CD1c-positive myeloid dendritic cell (primary cell): ENCODE results near the gene MALSU1.
A peak's percentile ranks its signal among the peaks of the same experiment; 100 is the strongest.

Experiments used
- DNase-seq: peaks from one replicate; pipeline ENCODE4 v3.0.0-alpha.2; 2016; ENCODE audit errors: extremely low spot score

MALSU1 gene

GRCh38 chr7:23298885-23299769, at the start of gene MALSU1:
MALSU1 (plus strand) TSS chr7:23299339; CDS start chr7:23299353, 14 bp downstream.
- peak; percentile 100 for DNase-seq

DNA sequence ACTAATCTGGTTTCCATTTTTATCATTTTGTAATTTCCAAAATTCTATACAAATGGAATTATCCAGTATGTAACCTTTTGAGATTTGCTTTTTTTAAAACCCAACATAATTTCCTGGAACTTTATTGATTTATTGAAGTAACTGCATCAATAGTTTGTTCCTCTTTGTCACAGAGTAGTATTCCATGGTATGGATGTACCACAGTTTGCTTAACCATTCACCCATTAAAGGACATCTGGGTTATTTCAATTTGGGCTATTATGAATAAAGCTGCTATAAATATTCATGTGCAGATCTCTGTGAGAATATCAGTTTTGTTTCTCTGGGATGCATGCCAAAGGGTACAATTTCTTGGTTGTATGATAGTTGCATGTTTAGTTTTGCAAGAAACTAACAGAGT, 49.7 kb upstream of the MALSU1 start:
- DNase-seq, result no peak

- DNase-seq, result no peak
These were observed 45.0 kb upstream of the MALSU1 start for GRCh38 chr7:23254051-23254681.

- DNase-seq, result no peak
These were observed 42.4 kb upstream of the MALSU1 start for GRCh38 chr7:23256731-23257130.

GRCh38 chr7:23260371-23260770, 38.8 kb upstream of the MALSU1 start:
- no peak for DNase-seq

DNA sequence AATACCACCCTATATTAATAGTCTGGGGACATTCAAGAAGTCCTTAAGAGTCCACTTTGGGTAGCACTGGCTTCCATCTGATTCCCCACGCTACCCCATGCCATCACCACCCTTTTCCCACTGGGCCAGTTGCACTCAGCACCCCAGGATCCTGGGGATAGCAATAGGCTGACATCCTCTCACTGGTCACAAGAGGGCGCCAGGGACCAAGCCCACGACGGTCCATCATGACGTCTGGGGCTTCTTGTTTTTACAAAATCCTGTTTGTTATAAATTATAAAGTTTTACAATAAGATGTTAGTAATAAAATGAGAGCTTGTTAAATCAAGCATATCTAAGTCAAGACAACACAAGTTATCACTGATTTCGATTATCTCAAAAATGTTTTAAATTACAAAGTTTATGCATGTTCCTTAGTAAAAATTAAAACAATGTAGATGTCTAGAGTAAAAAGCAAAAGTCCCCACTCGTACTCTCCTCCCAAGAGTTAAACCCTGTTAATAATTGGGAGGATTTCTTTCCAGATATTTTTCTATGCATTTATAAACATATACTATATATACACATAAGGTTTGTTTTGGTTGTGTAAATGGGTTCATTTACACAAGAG, 37.2 kb upstream of the MALSU1 start:
- peak; percentile 71 for DNase-seq

GRCh38 chr7:23264916-23265458, 34.2 kb upstream of the MALSU1 start:
- DNase-seq, result no peak

DNA sequence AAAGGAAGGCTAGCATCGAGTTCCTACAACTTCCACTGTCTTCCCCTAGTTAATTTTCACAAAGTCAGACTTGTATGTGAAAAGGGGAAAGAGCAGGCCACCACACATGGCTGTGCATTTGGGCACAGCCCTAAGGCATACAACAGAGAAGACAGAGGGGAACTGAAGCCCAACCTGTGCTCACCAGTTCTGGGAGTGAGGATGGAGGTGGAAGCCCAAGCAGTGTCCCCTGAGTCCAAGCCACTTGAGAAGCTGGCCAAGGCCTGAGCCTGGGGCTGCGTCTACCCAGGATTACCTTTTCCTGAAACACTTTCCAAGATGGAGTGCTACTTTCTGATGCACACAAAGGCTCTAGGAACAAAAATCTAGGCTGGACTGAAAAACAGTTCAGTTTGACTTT, 32.2 kb upstream of the MALSU1 start:
- DNase-seq, result no peak

- no peak for DNase-seq
These were observed 31.8 kb upstream of the MALSU1 start for GRCh38 chr7:23267357-23267756.

GRCh38 chr7:23268167-23268566, 31.0 kb upstream of the MALSU1 start:
- no peak for DNase-seq

- DNase-seq, result no peak
These were observed 30.4 kb upstream of the MALSU1 start for GRCh38 chr7:23268746-23269145.

DNA sequence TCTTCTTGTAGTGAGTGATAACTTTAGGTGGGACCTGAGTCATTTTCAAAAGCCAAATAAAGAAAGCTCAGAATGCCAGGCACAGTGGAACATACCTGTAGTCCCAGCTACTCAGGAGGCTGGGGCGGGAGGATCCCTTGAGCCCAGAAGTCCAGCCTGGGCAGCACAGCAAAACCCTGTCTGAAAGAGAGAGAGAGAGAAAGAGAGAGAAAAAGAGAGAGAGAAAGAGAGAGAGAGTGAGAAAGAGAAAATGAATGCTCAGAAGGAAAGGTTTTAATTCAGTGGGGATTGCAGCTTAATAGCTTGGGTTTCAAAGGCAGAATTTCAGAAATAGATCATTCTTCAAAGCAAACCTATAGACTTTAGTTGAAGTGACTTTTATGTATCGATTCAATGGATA, 26.9 kb upstream of the MALSU1 start:
- DNase-seq, result no peak

DNA sequence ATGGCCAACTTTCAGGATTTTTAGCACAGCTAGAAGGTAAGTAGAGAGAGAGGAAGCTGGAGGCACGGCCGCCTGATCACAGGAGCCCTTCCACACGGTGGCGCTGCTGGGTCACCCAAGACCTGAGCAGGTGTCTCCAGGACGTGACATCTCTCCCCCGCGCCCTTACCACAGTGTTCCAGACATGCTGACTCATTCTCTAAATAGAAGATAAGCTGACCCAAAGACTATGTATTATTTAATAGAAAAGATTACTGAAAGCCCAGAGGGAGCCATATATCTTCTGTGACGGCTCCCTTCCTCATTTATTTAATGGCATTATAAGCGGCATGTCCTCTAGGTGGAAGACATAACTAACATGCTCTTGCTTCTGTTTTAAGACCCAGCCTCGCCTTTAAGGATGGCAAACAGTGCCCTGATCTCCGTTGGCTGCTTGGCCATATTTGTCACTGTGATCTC, 26.0 kb upstream of the MALSU1 start:
- DNase-seq, result peak; percentile 77

DNA sequence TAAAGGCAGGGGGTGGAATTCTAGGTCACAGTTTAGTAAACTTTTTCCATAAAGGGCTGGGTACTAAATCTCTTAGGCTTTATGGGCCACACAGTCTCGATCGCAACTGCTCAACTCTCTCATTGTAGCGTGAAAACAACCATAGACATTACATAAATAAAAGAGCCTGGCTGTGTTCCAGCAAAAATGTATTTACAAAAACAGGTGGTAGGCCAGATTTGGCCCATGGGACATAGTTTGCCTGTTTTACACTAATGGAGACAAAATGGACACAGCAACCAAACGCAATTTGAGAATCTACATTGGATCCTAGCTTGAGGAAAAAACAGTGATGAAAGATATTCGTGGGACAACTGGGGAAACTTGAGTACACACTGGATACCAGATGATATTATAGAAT, 23.2 kb upstream of the MALSU1 start:
- no peak for DNase-seq

- DNase-seq, result no peak
These were observed 22.8 kb upstream of the MALSU1 start for GRCh38 chr7:23276376-23276775.

GRCh38 chr7:23276947-23277346, 22.2 kb upstream of the MALSU1 start:
- no peak for DNase-seq

DNA sequence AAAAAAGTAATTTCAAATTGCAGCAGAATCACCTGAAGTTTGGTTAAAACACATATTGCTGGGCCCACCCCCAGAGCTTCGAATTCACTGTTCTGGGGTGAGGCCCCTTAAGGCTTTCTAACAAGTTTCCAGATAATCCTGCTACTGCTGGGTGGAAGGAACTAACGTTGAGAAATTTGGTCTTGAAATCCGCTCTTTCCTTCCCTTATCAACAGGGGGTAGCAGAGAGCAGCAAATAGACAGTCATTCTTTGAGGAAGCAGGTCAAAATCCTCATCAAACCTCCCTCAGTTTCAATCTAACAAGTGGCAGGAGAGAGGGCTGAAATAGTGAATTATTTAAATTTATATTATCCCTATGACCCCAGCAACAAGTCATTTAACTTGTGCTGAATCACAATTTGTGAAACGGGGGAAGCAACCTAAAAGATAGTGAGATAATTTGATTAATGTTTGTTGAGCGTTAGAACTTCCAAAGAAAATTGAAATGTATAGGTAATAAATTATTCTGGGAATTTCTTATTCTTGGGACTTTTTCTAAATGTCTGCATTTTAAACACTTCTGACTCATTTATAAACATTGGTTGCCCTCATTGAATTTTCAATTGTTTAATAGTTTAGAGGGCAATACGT, 21.7 kb upstream of the MALSU1 start:
- DNase-seq, result peak; percentile 72

DNA sequence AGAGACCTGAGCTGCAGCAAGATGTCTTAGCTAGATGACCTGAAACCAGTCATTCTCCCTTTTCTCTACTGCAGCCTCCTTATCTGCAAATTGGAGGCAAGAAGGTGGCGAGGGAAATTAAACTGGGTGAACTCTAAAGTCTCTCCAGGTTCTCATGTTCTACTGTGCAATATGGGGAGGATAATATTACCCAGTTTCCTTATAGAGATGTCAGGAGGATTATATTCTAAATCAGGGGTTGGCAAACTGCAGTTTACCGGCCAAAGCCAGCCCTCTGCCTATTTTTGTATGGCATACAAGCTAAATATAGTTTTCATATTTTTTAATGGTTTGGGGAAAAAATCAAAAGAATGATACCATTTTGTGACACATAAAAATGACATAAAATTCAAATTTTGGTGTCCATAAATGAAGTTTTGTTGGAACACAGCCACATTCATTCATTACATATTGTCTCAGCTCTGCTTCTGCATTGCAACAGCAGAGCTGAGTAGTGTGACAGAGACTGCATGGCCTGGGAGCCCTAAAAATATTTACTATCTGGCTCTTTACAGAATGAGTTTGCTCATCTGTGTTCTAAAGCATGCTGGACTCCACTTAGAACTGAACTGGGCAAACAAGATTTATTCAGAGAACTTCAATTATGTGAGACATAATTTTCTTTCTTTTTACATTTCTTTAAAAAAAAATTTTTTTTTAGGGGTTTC, 19.2 kb upstream of the MALSU1 start:
- no peak for DNase-seq

DNA sequence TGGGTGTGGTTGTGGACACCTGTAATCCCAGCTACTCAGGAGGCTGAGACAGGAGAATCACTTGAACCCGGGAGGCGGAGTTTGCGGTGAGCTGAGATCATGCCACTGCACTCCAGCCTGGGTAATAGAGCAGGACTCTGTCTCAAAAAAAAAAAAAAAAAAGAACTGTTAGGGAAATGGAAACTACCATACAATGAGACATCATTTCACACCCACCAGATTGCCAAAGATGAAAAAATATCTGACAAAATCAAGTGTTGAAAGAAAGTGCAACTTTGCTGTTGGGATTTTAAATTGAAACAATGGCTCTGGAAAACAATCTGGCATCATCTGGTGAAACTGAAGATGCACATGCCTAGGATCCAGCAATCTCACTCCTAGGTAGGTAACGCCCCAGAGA, 16.1 kb upstream of the MALSU1 start:
- no peak for DNase-seq

GRCh38 chr7:23284871-23285270, 14.3 kb upstream of the MALSU1 start:
- no peak for DNase-seq
